ENCODE measurements around the gene AGMO. TPM values are rescaled to one million over a fixed set of nuclear protein-coding genes. Genes with fewer than 3 reads are reported as not detected.

Gene AGMO
- total and polyA plus RNA-seq, 10 of the 15 experiments (the other 5 are each of a cell fraction or from before 2014, with no cell fraction given), result 0.11 to 0.29 TPM; not detected in 8

DNA sequence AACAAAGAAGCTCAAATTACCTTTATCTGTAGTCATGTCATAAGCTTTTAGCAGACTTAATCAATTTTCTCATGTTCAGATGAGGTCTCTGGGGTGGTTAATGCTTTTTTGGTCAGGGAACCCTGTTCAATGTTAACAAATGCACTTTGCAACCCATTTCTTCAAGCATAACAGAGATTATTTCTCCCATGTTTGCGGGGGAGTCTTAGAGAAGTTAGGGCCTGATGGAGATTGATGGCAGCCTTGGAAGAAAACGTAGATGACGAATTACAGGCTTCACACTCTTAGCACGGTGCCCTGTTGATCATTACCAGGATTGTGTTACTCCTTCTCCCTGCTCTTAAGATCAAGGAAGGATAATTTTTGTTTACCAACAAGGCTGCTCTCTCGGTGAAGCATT lies 76.4 kb downstream of the AGMO start (continued):
- no peak for TF ChIP-seq SKIL (IDR thresholded peaks at IDR 0.05; ENCODE audit: low read depth, poor library complexity, severe bottlenecking)

DNA sequence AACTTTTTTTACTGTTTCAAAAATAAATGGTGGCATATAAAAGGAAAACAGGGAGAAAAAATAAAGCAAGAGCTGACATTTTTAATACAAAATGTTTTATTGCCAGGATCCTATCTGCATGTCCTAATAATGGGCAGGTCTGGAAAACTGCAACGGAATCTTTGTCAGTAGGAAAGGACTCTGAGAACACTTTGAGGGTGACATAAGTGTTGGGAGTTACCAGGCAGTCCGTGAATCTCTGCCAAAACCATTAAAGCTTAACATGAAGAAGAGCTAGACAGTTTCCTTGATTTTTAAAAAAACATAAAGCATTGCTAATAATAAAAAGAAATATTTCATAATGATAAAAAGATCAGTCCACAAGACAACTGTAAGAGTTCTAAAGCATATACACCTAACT lies 80.7 kb downstream of the AGMO start:
- Histone ChIP-seq H3K27me3 (replicated peaks in 1 of 2; ENCODE audit: control insufficient read depth in 2 of 2, insufficient read depth in 2 of 2, low read length in 1 of 2) (no peaks in the 10 kb centered on the region), H3K4me1 (ENCODE audit: control insufficient read depth, insufficient read depth, low read length) (no peaks in the 10 kb centered on the region), H3K79me2 (ENCODE audit: control insufficient read depth, insufficient read depth, low read length) (no peaks in the 10 kb centered on the region), H3K9ac (ENCODE audit: control insufficient read depth, insufficient read depth, low read length) (no peak overlapping the region), H4K20me1 (ENCODE audit: control insufficient read depth, insufficient read depth) (no peaks in the 10 kb centered on the region), H2AFZ (ENCODE audit: control insufficient read depth, low read depth, low read length) (no peak overlapping the region), H3K4me2 (ENCODE audit: control insufficient read depth, insufficient read depth) (no peak overlapping the region), H3K36me3 (ENCODE audit: control insufficient read depth in 2 of 2, insufficient read depth in 2 of 2, low read length in 1 of 2) (no peaks in the 10 kb centered on the region), H3K4me3 (no peak overlapping the region), H3K27ac (ENCODE audit: control insufficient read depth, insufficient read depth) (no peak overlapping the region), H3K9me3 (replicated peaks; ENCODE audit: control insufficient read depth, insufficient read depth, low read length) (no peaks in the 10 kb centered on the region)
- no TSS peak for BruUV-seq (replicated peaks)
- ChIA-PET SMC1A (ENCODE audit: uncharacterized antibody, unreplicated experiment) (interaction anchor here (0.6 to 0.8 kb wide), 3 partner anchors 34 to 501 kb away, joined by 3 read pairs; no protein-coding TSS in a partner anchor), RAD21 (ENCODE audit: unreplicated experiment) (no interaction called here), POLR2A (interaction anchor here (0.7 kb wide), 1 partner anchor 578 kb away, joined by 3 read pairs; the partner anchor contains the start of gene DGKB), CTCF (interaction anchor here (0.6 to 1.0 kb wide), 2 partner anchors 26 to 164 kb away, joined by 3 read pairs; no protein-coding TSS in a partner anchor)
- intact Hi-C loops (cut with micrococcal nuclease; ENCODE audit: unreplicated experiment), result no loop called here
- WGBS (ENCODE audit: insufficient coverage, insufficient replicate concordance, low lambda C conversion rate, missing lambda C conversion rate), result 2% methylated on average over 2 of the region's 2 CpGs
- no peak for DNase-seq (ENCODE audit: low read depth, low spot score)
- in situ Hi-C loops (cut with MboI), result no loop called here
- ATAC-seq, result no peak
- no peak for FAIRE-seq
- TF ChIP-seq HDAC6 (IDR thresholded peaks at IDR 0.05; ENCODE audit: unreplicated experiment), result no peak
- no peak for TF ChIP-seq MTA3 (IDR thresholded peaks at IDR 0.05; ENCODE audit: borderline replicate concordance, low read length)
- no peak for TF ChIP-seq RAD21 (IDR thresholded peaks at IDR 0.05; ENCODE audit: insufficient read depth, low read depth, low read length)
- no peak for TF ChIP-seq CBX5 (IDR thresholded peaks at IDR 0.05; ENCODE audit: low read depth)
- no peak for TF ChIP-seq SMARCA5 (IDR thresholded peaks at IDR 0.05)
- TF ChIP-seq, protein P1, sequence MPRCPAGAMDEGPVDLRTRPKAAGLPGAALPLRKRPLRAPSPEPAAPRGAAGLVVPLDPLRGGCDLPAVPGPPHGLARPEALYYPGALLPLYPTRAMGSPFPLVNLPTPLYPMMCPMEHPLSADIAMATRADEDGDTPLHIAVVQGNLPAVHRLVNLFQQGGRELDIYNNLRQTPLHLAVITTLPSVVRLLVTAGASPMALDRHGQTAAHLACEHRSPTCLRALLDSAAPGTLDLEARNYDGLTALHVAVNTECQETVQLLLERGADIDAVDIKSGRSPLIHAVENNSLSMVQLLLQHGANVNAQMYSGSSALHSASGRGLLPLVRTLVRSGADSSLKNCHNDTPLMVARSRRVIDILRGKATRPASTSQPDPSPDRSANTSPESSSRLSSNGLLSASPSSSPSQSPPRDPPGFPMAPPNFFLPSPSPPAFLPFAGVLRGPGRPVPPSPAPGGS (IDR thresholded peaks at IDR 0.05; ENCODE audit: borderline replicate concordance, insufficient read depth, low read depth, low read length, poor library complexity, severe bottlenecking), result no peak
- no peak for TF ChIP-seq NFIC (IDR thresholded peaks at IDR 0.05; ENCODE audit: low read depth, low read length)
- TF ChIP-seq PBX3 (IDR thresholded peaks at IDR 0.05; ENCODE audit: insufficient replicate concordance, low read depth, low read length), result no peak
- TF ChIP-seq ZBED1 (IDR thresholded peaks at IDR 0.05; ENCODE audit: borderline replicate concordance), result no peak
- TF ChIP-seq YY1 (IDR thresholded peaks at IDR 0.05; ENCODE audit: low read depth, low read length), result no peak
- no peak for TF ChIP-seq ATF7 (IDR thresholded peaks at IDR 0.05; ENCODE audit: low read depth)
- TF ChIP-seq ETV6 (conservative IDR thresholded peaks at IDR 0.05 in 1 of 2, IDR thresholded peaks at IDR 0.05 in 1 of 2; ENCODE audit: borderline replicate concordance in 1 of 2, low read depth in 1 of 2), result no peak
- no peak for TF ChIP-seq TCF7 (IDR thresholded peaks at IDR 0.05; ENCODE audit: borderline replicate concordance)
- no peak for TF ChIP-seq RFX5 (IDR thresholded peaks at IDR 0.05; ENCODE audit: low read depth, low read length)
- TF ChIP-seq SPI1 (IDR thresholded peaks at IDR 0.05; ENCODE audit: borderline replicate concordance, insufficient read depth, low read depth, low read length), result no peak
- TF ChIP-seq, protein P2, sequence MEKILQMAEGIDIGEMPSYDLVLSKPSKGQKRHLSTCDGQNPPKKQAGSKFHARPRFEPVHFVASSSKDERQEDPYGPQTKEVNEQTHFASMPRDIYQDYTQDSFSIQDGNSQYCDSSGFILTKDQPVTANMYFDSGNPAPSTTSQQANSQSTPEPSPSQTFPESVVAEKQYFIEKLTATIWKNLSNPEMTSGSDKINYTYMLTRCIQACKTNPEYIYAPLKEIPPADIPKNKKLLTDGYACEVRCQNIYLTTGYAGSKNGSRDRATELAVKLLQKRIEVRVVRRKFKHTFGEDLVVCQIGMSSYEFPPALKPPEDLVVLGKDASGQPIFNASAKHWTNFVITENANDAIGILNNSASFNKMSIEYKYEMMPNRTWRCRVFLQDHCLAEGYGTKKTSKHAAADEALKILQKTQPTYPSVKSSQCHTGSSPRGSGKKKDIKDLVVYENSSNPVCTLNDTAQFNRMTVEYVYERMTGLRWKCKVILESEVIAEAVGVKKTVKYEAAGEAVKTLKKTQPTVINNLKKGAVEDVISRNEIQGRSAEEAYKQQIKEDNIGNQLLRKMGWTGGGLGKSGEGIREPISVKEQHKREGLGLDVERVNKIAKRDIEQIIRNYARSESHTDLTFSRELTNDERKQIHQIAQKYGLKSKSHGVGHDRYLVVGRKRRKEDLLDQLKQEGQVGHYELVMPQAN (conservative IDR thresholded peaks at IDR 0.05), result no peak

All from GM12878 (cell line).